ENCODE results near the gene RAB40B. TPM values are rescaled to one million over a fixed set of nuclear protein-coding genes. Genes with fewer than 3 reads are reported as not detected.

The RAB40B gene
- total RNA-seq, 1 experiment from 2014 or later, result 22.1 TPM

GRCh38 chr17:82657926-82658325, 40.6 kb downstream of the RAB40B start:
- CTCF ChIA-PET, result no interaction called here
- BruUV-seq (replicated peaks), result no TSS peak
- no peak overlapping the region for H2AFZ ChIP-seq (ENCODE audit: low read depth, low read length, poor library complexity, severe bottlenecking)
- DNase-seq (ENCODE audit: low read depth, low spot score), result no peak
- no peaks in the 10 kb centered on the region for H3K4me1 ChIP-seq (ENCODE audit: control insufficient read depth in 1 of 2, insufficient read depth in 2 of 2, low read length in 2 of 2)
- H3K9me3 ChIP-seq (ENCODE audit: control insufficient read depth in 1 of 2, insufficient read depth in 1 of 2, low read depth in 1 of 2, low read length in 2 of 2), result peaks cover 0 to 5% of the 10 kb centered on the region in 2 experiments; a peak in 1 of 4 replicates
- no peak overlapping the region for H3K4me2 ChIP-seq (ENCODE audit: low read length)
- H4K20me1 ChIP-seq (ENCODE audit: insufficient read depth), result no peaks in the 10 kb centered on the region
- H3K4me3 ChIP-seq (replicated peaks in 1 of 2; ENCODE audit: low read depth in 1 of 2, low read length in 2 of 2), result no peak overlapping the region
- POLR2A ChIA-PET, result no interaction called here
- H3K36me3 ChIP-seq (ENCODE audit: control insufficient read depth in 1 of 2, insufficient read depth in 2 of 2, low read length in 2 of 2), result no peaks in the 10 kb centered on the region
- H3K9me2 ChIP-seq (ENCODE audit: insufficient read depth), result no peaks in the 10 kb centered on the region
- RAD21 ChIA-PET (ENCODE audit: low non-redundant PET in 1 of 2, low total read pairs in 2 of 2, uncharacterized antibody in 2 of 2, unreplicated experiment in 2 of 2), result interaction anchor here in 1 of 2 experiments (0.7 kb wide), 1 partner anchor 10 kb away, joined by 3 read pairs; no protein-coding TSS in a partner anchor
- no peaks in the 10 kb centered on the region for H3K79me2 ChIP-seq (ENCODE audit: insufficient read depth, low read length)
- no peaks in the 10 kb centered on the region for H3K27me3 ChIP-seq (ENCODE audit: insufficient read depth, low read length)
- ATAC-seq, result no peak
- TF ChIP-seq ZBTB33 (IDR thresholded peaks at IDR 0.05; ENCODE audit: extremely low read depth, insufficient replicate concordance, low read length) (no peak), YY1 (IDR thresholded peaks at IDR 0.05; ENCODE audit: extremely low read depth, insufficient replicate concordance, low read depth, low read length) (no peak), CBX3 (IDR thresholded peaks at IDR 0.05; ENCODE audit: low read depth) (no peak), ZFX (IDR thresholded peaks at IDR 0.05) (no peak)
- intact Hi-C loops (cut with micrococcal nuclease), result no loop called here
- no peak overlapping the region for H3K9ac ChIP-seq (ENCODE audit: low read length)
- no peak overlapping the region for H3K27ac ChIP-seq (ENCODE audit: low read depth, low read length)

GRCh38 chr17:82656266-82656665, 42.2 kb downstream of the RAB40B start:
- intact Hi-C loops (cut with micrococcal nuclease), result no loop called here
- TF ChIP-seq ATF3 (IDR thresholded peaks at IDR 0.05), result no peak
- TF ChIP-seq ELF1 (IDR thresholded peaks at IDR 0.05; ENCODE audit: borderline replicate concordance, low read depth), result no peak
- no peak for TF ChIP-seq SRF (IDR thresholded peaks at IDR 0.05; ENCODE audit: low read depth)
- no peak for TF ChIP-seq TCF7L2 (IDR thresholded peaks at IDR 0.05; ENCODE audit: borderline replicate concordance, extremely low read depth, insufficient read depth, insufficient read length)
- TF ChIP-seq ZFX (IDR thresholded peaks at IDR 0.05), result no peak
- TF ChIP-seq EGR1 (IDR thresholded peaks at IDR 0.05; ENCODE audit: low read depth), result no peak
- TF ChIP-seq CEBPB (IDR thresholded peaks at IDR 0.05; ENCODE audit: low read depth), result no peak
- TF ChIP-seq YY1 (IDR thresholded peaks at IDR 0.05; ENCODE audit: extremely low read depth, insufficient replicate concordance, low read depth, low read length), result no peak
- no peak overlapping the region for H3K4me2 ChIP-seq (ENCODE audit: low read length)
- no peak overlapping the region for H3K9ac ChIP-seq (ENCODE audit: low read length)
- no peaks in the 10 kb centered on the region for H3K79me2 ChIP-seq (ENCODE audit: insufficient read depth, low read length)
- H3K9me2 ChIP-seq (ENCODE audit: insufficient read depth), result no peaks in the 10 kb centered on the region
- H3K4me3 ChIP-seq (replicated peaks in 1 of 2; ENCODE audit: low read depth in 1 of 2, low read length in 2 of 2), result no peak overlapping the region
- H2AFZ ChIP-seq (ENCODE audit: low read depth, low read length, poor library complexity, severe bottlenecking), result no peak overlapping the region
- BruUV-seq (replicated peaks), result no TSS peak
- H3K36me3 ChIP-seq (ENCODE audit: control insufficient read depth in 1 of 2, insufficient read depth in 2 of 2, low read length in 2 of 2), result no peaks in the 10 kb centered on the region
- no peak overlapping the region for H3K27ac ChIP-seq (ENCODE audit: low read depth, low read length)
- peaks cover 0 to 5% of the 10 kb centered on the region in 2 experiments; a peak in 1 of 4 replicates for H3K9me3 ChIP-seq (ENCODE audit: control insufficient read depth in 1 of 2, insufficient read depth in 1 of 2, low read depth in 1 of 2, low read length in 2 of 2)
- POLR2A ChIA-PET, result no interaction called here
- H3K27me3 ChIP-seq (ENCODE audit: insufficient read depth, low read length), result no peaks in the 10 kb centered on the region
- 0 out of 4 replicates have a peak, but pooled peaks cover 0 to 4% of the 10 kb centered on the region in 2 experiments for H3K4me1 ChIP-seq (ENCODE audit: control insufficient read depth in 1 of 2, insufficient read depth in 2 of 2, low read length in 2 of 2)
- RAD21 ChIA-PET (ENCODE audit: low non-redundant PET in 1 of 2, low total read pairs in 2 of 2, uncharacterized antibody in 2 of 2, unreplicated experiment in 2 of 2), result no interaction called here
- no peak for ATAC-seq
- no peak for DNase-seq (ENCODE audit: low read depth, low spot score)
- H4K20me1 ChIP-seq (ENCODE audit: insufficient read depth), result no peaks in the 10 kb centered on the region
- CTCF ChIA-PET, result no interaction called here
